ENCODE results near the gene AGPAT3.

Gene AGPAT3

GRCh38 chr21:43924421-43925095 lies 59.5 kb downstream of the AGPAT3 start:
- no peak for DNase-seq

- DNase-seq = no peak
Observed at GRCh38 chr21:43925096-43925481, 60.1 kb downstream of the AGPAT3 start.

GRCh38 chr21:43925609-43926008 lies 60.6 kb downstream of the AGPAT3 start:
- no peak for DNase-seq

GRCh38 chr21:43926196-43926595 lies 61.2 kb downstream of the AGPAT3 start:
- DNase-seq = no peak

GRCh38 chr21:43927591-43928221 lies 62.7 kb downstream of the AGPAT3 start:
- DNase-seq = no peak

GRCh38 chr21:43928222-43929125 lies 63.5 kb downstream of the AGPAT3 start:
- DNase-seq = no peak

- DNase-seq = no peak
Observed at GRCh38 chr21:43929217-43929971, 64.4 kb downstream of the AGPAT3 start.

GRCh38 chr21:43930074-43930847 lies 65.2 kb downstream of the AGPAT3 start:
- no peak for DNase-seq

GRCh38 chr21:43930848-43931375 lies 65.9 kb downstream of the AGPAT3 start:
- DNase-seq = no peak

- DNase-seq = no peak
Observed at GRCh38 chr21:43931489-43931888, 66.5 kb downstream of the AGPAT3 start.

GRCh38 chr21:43932005-43932404 lies 67.0 kb downstream of the AGPAT3 start:
- no peak for DNase-seq

- no peak for DNase-seq
Observed at GRCh38 chr21:43933199-43933598, 68.2 kb downstream of the AGPAT3 start.

GRCh38 chr21:43933680-43934079 lies 68.7 kb downstream of the AGPAT3 start:
- no peak for DNase-seq

GRCh38 chr21:43934116-43934515 lies 69.1 kb downstream of the AGPAT3 start:
- DNase-seq = no peak

GRCh38 chr21:43934716-43935705 lies 70.0 kb downstream of the AGPAT3 start:
- no peak for DNase-seq

GRCh38 chr21:43935711-43936110 lies 70.7 kb downstream of the AGPAT3 start:
- DNase-seq = no peak

GRCh38 chr21:43936247-43936967 lies 71.4 kb downstream of the AGPAT3 start:
- no peak for DNase-seq

- no peak for DNase-seq
Observed at GRCh38 chr21:43937051-43937832, 72.2 kb downstream of the AGPAT3 start.

- DNase-seq = peak; percentile 54 to 69
Observed at GRCh38 chr21:43937891-43938309, 72.9 kb downstream of the AGPAT3 start.

Data from inflammatory macrophage (primary cell).